ENCODE results near the gene GTF2IRD1.
A peak's percentile ranks its signal among the peaks of the same experiment; 100 is the strongest.
"Not testable (repeated sequence)": the region's sequence is repeated elsewhere in the genome, so short reads cannot be mapped to it uniquely, and the experiment has no call there.

The GTF2IRD1 gene

GRCh38 chr7:74438327-74438726 is 15.4 kb upstream of the GTF2IRD1 start:
- no peak overlapping the region for H3K4me3 ChIP-seq (ENCODE audit: low read length)
- no peak for DNase-seq (ENCODE audit: low read depth)
- no peak for TF ChIP-seq CTCF (IDR thresholded peaks at IDR 0.05; ENCODE audit: insufficient read depth, low read depth, low read length, missing control alignments)

- TF ChIP-seq CTCF (IDR thresholded peaks at IDR 0.05; ENCODE audit: insufficient read depth, low read depth, low read length, missing control alignments): no peak
- DNase-seq (ENCODE audit: low read depth): no peak
- no peak overlapping the region for H3K4me3 ChIP-seq (ENCODE audit: low read length)
Observed at GRCh38 chr7:74439541-74439940, 14.2 kb upstream of the GTF2IRD1 start.

- not testable (repeated sequence) for H3K4me3 ChIP-seq (ENCODE audit: low read length); DNase-seq (ENCODE audit: low read depth)
Observed at GRCh38 chr7:74440143-74440542, 13.6 kb upstream of the GTF2IRD1 start.

GRCh38 chr7:74441801-74442200 is 11.9 kb upstream of the GTF2IRD1 start:
- no peak overlapping the region for H3K4me3 ChIP-seq (ENCODE audit: low read length)
- no peak for TF ChIP-seq CTCF (IDR thresholded peaks at IDR 0.05; ENCODE audit: insufficient read depth, low read depth, low read length, missing control alignments)
- peak; percentile 28 for DNase-seq (ENCODE audit: low read depth)

GRCh38 chr7:74443543-74444247 is 10.0 kb upstream of the GTF2IRD1 start:
- no peak for DNase-seq (ENCODE audit: low read depth)
- TF ChIP-seq CTCF (IDR thresholded peaks at IDR 0.05; ENCODE audit: insufficient read depth, low read depth, low read length, missing control alignments): no peak
- no peak overlapping the region for H3K4me3 ChIP-seq (ENCODE audit: low read length)

GRCh38 chr7:74449144-74449543 is 4.6 kb upstream of the GTF2IRD1 start:
- H3K4me3 ChIP-seq (ENCODE audit: low read length): no peak overlapping the region
- no peak for TF ChIP-seq CTCF (IDR thresholded peaks at IDR 0.05; ENCODE audit: insufficient read depth, low read depth, low read length, missing control alignments)
- DNase-seq (ENCODE audit: low read depth): no peak

- TF ChIP-seq CTCF (IDR thresholded peaks at IDR 0.05; ENCODE audit: insufficient read depth, low read depth, low read length, missing control alignments): peak; percentile 84
- peak; percentile 57 for DNase-seq (ENCODE audit: low read depth)
- no peak overlapping the region for H3K4me3 ChIP-seq (ENCODE audit: low read length)
Observed at GRCh38 chr7:74449809-74450397, 3.8 kb upstream of the GTF2IRD1 start.

All from epithelial cell of esophagus (primary cell).